Erythroblast (primary cell): ENCODE measurements around the gene JSRP1.

Experiments used
- GATA1 ChIP-seq: IDR thresholded peaks from 2 replicates; pipeline ENCODE4 v1.6.1; 2011; ENCODE audit warnings: low read depth, mild to moderate bottlenecking, control low read depth, low read length, moderate library complexity
- POLR2A ChIP-seq: IDR thresholded peaks from 2 replicates; pipeline ENCODE4 v1.6.1; 2011; ENCODE audit warnings: mild to moderate bottlenecking, low read length

GRCh38 chr19:2216361-2217225 is 39.6 kb downstream of the JSRP1 start:
- no peak for TF ChIP-seq POLR2A
- TF ChIP-seq GATA1, result no peak
